IPS-11a (cell line): Measurements from ENCODE around the gene SCYGR6.
A peak's percentile ranks its signal among the peaks of the same experiment; 100 is the strongest.
"Not testable (repeated sequence)": the region's sequence is repeated elsewhere in the genome, so short reads cannot be mapped to it uniquely, and the experiment has no call there.

Experiments
- H3K4me3 ChIP-seq: one replicate; pipeline ENCODE4 v1.5.1; 2013; ENCODE audit warnings: low read depth, low read length, control low read depth

SCYGR6 gene, protein sequence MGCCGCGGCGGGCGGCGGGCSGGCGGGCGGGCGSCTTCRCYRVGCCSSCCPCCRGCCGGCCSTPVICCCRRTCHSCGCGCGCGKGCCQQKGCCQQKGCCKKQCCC

DNA sequence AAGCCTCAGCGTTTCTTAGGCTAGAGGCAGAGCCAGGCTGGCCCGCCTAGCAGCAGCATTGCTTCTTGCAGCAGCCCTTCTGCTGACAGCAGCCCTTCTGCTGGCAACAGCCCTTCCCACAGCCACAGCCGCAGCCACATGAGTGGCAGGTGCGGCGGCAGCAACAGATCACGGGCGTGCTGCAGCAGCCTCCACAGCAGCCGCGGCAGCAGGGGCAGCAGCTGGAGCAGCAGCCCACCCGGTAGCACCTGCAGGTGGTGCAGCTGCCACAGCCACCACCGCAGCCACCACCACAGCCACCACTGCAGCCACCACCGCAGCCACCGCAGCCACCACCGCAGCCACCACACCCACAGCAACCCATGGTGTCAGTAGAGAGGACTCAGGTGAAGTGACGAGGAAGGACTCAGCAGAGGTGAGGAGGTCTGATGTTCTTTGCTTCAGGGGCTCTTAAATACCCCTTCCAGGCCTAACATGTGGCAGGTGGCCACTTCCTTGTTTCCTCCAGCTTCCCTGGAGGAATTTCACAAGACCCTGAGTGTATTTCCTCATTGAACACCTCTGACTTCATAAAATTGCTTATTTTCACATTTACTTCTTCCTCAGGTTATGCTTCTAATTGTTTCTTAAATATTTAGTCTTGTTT is at the start of gene SCYGR6:
SCYGR6 (minus strand) TSS at position 364 of the 646 bp plus-strand sequence; CDS start at position 364, 0 bp downstream.
- H3K4me3 ChIP-seq: no peak within 1 kb of the TSS

DNA sequence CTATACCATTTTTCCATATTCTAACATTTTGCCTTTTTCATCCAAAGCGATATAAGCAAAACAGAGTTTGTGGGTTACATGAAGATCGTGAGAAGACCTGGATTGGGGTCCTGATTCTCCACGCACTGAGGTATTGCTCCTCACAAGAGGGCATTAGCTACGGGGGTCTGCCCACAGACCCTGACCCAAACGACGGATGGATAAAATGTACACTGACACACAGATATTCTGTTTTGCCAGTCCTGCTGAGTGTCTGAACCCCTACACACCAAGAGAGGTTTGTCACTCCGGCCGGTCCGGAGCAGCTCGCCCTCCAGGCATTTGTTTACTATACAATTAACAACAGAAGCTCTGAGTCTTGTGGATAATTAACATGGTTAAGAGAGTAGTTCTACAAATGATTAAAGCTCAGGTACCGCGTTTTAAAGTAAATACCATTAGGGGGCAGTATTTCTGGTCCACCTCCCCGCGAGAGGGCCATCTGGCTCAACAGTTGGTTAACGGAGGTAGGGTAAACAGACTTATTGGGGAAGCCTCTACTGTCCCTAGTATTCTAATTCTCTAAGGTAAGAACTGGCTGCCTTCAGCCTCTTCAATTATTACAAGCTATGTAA is 49.6 kb upstream of the SCYGR6 start:
- H3K4me3 ChIP-seq: no peak overlapping the region

DNA sequence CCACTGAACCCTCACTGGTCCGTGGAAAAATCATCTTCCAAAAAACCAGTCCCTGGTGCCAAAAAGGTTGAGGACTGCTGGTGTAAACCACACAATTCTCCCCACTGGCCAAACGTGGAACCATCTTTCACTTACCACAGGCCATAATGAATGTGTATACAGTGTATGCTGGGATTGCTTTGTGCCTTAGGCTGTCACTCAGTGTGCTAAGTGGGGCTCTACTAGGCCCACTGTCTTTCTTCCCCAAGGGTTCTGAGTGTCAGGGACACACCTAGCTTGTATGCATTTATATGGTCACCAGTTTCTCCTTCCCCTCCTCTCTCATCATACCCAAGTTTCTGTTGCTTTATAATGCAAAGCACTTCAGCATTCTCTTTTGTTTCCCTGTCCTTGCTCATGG is 48.4 kb upstream of the SCYGR6 start:
- H3K4me3 ChIP-seq: no peak overlapping the region

DNA sequence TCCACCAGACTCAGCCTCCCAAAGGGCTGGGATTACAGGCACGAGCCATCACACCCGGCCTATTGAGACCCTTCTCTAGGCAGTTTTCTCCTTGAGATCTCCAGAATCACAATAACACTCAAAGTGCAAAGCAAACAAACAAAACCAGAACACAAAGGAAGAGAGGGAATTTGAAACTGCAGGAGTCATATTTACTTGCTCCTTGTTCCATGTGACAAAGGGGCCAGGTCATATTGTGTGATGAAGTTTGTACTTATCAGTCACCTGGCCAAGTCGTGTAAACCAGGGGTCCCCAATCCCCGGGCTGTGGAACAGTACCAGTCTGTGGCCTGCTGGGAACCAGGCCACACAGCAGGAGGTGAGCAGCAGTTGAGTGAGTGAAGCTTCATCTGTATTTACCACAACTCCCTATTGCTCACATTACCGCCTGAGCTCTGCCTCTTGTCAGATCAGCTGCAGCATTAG is 47.7 kb upstream of the SCYGR6 start:
- H3K4me3 ChIP-seq: no peak overlapping the region

DNA sequence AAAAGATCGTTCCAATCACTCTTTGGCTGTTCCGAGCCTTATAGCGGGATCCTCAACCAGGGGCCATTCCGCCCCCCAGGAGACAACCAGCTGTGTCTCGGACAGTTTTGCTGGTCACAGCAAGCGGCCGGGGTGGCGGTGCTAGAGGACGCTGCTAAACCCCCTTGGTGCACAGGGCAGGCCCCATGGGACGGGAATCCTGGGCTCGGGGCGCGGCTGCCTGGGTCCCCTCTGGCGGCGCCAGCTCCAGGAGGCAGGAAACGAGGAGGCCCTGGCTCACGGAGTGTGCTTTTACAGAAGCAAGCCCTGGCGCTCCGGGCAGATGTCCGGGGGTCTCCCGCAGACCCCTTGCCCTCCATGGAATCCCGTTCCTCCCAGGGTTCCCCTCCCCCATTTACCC is 43.3 kb upstream of the SCYGR6 start:
- no peak overlapping the region for H3K4me3 ChIP-seq

DNA sequence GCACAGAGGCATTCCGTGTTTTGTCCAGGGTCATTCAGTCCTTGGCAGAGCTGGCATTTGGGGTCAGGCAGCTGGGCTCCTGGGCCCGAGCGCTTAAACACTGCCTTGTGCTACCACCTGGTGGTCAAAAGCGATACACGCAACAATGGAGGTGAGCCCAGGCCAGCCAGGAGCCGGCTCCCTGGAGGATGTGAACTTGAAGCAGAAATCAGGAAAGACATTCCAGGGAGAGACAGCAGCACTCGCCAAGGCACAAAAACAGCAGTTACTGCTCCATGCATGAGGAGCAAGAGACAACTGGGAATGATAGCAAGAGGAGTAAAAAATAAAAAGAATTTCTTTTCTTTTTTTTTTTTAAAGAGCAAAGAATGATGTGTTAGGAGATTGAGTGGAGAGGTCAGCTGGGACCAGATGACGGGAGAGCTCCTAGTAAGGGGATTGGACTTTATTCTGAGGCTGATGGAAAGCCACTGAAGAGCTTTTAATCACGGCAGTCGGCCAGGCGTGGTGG is 41.9 kb upstream of the SCYGR6 start:
- H3K4me3 ChIP-seq: no peak overlapping the region

DNA sequence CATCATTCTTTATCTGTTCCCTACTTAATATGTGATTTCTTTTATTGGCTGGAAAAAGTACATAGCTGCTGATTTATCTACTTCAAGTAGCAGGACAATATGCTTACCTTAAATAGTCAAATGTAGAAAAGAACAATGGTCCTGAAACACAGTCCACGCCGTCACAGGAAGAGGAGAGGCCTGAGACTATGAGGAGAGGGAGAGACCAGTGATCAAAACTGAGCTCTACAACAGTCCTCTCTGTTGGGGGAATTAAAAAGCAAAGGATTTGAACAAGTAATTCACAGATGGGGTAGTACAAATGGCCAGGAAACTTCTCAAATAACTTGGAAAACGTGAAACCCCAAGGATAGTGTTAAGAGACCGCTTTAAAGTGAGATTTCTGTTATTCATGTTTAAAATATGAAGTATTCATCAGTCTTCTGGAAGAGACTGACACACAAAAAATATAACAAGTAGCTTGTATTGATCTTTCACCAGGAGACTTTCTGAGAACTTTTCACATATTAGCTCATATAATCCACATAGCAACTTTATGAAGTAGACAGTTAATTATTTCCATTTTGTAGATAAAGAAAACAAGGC is 41.3 kb upstream of the SCYGR6 start:
- no peak overlapping the region for H3K4me3 ChIP-seq

DNA sequence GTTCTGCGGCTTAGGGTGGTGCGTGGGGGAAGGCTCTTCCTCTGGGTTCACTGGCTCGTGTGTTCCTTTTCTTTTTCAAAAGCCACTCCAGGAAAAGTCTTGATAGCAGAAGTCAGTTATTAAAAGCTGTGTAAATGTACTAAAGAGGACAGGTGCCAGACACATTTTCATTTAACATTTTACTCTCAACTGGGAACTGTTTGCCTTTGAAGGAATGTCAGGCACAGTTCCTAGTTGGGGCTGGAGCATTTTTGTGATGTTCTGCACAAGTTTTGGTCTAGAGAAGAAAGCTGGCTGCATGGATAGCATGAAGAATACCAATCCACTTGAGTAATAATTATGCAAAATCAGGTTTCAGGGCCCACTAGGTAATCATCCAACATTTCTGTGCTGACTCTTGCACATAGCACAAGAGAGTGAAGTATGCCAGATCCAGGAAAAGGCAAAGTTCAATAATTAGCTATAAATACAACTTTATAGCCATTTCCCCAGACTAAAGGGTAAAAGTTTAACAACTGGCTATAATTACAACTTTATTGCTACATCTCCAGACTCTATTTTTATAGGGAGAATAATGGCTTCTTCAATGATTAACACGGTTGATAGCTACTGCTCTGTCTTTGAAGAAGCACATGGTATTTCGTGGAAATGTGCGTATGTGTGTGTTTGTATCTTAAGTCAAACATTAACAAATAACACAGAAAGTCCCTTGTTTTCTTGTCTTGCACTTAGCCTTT is 37.4 kb upstream of the SCYGR6 start:
- H3K4me3 ChIP-seq: no peak overlapping the region

DNA sequence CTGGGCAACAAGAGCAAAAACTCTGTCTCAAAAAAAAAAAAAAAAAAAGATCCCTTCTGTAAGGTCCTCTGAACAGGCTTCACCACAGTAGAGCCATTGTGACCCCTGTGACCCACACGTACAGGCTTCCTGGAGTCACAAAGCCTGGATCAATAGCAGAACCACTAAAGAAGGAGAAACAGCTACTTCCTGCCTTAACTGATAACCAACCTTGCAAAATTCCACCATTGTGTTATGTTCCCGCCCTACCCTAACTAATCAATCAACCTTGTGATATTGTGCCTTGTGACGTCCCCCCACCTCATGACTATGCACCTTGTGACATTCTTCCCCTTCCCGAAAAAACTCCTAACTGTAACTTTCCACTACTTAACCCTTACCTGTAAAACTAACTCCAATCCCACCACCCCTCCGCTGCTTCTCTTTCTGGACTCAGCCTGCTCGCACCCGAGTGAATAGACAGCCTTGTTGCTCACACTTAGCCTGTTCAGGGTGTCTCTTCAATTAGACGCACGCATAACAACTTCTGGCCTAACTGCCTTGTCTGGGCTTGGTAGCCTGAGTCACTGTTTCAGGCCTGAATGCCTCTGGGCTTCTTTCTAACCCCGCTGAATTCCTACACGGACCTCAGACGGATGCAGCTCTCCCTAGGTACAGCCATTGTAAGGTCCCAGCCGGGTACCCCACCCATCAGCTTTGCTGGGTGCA is 35.0 kb upstream of the SCYGR6 start:
- H3K4me3 ChIP-seq: no peak overlapping the region

DNA sequence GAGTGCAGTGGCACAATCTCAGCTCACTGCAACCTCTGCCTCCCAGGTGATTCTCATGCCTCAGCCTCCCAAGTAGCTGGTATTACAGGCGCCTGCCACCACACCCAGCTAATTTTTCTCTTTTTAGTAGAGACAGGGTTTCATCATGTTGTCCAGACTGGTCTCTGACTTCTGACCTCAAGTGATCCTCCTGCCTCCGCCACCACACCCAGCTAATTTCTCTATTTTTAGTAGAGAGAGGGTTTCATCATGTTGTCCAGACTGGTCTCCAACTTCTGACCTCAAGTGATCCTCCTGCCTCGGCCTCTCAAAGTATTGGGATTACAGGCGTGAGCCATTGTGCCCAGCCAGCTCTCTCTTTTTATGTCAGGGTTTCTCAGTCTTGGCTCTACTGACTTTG is 31.7 kb upstream of the SCYGR6 start:
- not testable (repeated sequence) for H3K4me3 ChIP-seq

DNA sequence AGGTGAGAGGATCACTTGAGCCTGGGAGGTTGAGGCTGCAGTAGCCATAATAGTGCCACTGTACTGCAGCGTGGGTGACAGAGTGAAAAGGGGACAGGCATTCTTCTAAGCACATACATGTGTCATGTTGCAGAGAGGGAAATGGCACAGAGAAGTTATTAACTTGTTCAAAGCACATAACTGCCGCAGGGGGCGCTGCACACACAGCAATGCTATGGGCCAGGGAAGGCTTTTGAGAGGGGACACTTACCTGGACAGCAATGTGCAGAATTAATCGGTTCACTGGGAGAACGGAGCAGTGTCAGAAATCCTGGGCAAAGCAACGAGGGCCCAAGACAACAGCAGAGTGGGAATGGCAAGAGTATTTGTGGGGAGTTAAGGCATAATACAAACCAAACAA is 23.5 kb upstream of the SCYGR6 start:
- no peak overlapping the region for H3K4me3 ChIP-seq

DNA sequence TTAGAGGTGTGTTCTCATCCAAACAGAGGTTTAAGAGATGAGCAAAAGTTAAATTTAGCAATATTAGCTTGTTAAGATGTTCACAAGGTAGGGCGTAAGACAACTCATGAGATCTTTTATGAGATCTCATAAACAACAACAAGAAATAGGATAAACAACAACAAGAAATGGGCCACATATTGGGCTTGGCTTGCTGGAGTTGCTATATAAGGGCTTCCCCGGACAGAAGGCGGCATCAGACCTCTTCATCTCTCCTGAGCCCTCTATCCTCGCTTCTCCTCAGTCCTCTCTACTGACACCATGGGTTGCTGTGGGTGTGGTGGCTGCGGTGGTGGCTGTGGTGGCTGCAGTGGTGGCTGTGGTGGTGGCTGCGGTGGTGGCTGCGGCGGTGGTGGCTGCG is 21.0 kb upstream of the SCYGR6 start, which contains the start of gene SCYGR8:
SCYGR8 (plus strand) TSS at position 301 of the 400 bp plus-strand sequence; CDS start at position 301, 0 bp downstream.
- H3K4me3 ChIP-seq: no peak within 1 kb of the TSS

DNA sequence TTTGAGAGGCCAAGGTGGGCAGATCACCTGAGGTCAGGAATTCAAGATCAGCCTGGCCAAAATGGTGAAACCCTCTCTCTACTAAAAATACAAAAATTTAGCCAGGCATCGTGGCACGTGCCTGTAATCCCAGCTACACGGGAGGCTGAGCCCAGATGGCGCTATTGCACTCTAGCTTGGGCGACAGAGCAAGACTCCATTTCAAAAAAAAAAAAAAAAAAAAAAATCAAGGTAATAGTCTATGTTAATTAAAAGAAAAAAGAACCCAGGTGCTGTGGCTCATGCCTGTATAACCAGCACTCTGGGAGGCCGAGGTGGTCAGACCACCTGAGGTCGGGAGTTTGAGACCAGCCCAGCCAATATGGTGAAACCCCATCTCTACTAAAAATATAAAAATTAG is 16.1 kb upstream of the SCYGR6 start:
- H3K4me3 ChIP-seq: not testable (repeated sequence)

DNA sequence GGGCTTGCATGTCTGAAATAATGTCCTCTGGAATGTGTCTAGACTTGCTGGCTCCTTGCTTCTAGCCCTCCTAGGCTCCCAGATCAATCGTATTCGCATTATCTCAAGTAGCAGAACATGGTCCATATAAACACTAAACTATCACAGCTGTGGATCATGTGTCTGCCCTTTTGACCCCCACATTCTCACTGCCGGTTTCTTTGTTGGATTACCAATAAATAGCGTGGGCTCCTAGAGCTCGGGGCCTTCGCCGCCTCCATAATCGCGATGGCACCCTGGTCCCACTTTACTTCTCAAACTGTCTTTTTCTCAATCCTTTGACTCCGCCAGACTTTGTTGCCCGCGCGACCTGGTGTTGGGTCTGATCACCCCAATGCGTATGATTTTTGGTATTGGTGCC is 14.8 kb upstream of the SCYGR6 start:
- H3K4me3 ChIP-seq: no peak overlapping the region

DNA sequence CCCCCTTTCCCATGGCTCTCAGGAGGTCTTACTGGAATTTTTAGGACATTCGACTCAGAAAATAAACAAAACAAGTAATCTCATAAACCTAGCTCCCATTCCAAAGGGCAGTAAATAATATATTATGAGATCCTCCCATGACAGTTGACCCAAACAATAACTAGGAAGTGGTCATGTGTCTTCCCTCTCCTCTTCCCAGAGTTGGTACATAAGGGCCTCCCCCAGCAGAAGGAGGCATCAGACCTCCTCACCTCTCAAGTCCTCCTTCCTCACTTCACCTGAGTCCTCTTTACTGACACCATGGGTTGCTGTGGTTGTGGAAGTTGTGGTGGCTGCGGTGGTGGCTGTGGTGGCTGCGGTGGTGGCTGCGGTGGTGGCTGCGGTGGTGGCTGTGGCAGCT is 3.5 kb upstream of the SCYGR6 start, which contains the start of gene SCYGR7:
SCYGR7 (plus strand) TSS at position 301 of the 400 bp plus-strand sequence; CDS start at position 301, 0 bp downstream.
- H3K4me3 ChIP-seq: no peak within 1 kb of the TSS

DNA sequence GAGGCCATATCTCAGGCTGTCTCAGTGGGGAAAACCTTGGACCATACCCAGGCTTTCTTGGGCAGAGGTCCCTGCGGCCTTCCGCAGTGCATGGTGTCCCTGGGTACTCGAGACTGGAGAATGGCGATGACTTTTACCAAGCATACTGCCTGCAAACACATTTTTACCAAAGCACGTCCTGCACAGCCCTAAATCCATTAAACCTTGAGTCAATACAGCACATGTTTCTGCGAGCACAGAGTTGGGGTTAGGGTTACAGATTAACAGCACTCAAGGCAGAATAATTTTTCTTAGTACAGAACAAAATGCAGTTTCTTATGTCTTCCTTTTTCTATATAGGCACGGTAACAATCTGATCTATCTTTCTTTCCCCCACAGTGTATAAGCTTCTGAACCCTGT is 1.7 kb downstream of the SCYGR6 start:
- not testable (repeated sequence) for H3K4me3 ChIP-seq

DNA sequence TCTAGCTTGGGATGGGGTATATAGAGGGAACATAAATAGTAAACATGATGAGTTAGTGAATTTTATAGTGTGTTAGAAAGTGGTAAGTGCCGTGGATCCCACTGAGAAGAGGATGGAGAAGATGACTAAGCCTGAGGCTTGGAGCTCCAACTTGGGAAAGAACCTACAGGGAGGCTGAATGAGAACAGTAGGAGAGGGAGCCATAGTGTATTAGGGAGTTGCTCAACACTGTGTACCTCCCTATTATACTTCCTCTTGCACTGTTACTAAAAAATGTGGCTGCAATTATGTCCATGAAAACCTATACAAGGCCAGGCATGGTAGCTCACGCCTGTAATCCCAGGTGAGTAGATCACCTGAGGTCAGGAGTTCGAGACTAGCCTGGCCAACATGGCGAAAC is 3.9 kb downstream of the SCYGR6 start:
- H3K4me3 ChIP-seq: no peak overlapping the region

DNA sequence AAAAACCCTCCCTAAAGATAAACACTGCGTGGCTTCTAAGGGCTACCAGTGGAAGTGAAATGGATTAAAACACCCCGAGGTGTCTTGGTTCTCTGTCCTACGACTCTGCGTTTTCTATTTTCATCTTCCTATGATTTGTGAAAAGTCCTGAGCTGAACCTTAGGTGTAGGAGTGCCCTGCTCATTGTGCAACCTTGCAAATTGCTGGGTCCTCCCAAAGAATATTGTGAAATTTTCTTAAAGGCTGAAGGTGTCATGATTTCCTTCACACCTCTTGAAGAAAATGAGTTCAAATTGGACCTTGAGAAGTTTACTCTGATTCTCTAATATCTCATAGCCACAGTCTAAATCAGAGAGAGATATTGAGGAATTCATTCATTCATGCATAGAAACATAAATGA is 4.9 kb downstream of the SCYGR6 start:
- H3K4me3 ChIP-seq: no peak overlapping the region

DNA sequence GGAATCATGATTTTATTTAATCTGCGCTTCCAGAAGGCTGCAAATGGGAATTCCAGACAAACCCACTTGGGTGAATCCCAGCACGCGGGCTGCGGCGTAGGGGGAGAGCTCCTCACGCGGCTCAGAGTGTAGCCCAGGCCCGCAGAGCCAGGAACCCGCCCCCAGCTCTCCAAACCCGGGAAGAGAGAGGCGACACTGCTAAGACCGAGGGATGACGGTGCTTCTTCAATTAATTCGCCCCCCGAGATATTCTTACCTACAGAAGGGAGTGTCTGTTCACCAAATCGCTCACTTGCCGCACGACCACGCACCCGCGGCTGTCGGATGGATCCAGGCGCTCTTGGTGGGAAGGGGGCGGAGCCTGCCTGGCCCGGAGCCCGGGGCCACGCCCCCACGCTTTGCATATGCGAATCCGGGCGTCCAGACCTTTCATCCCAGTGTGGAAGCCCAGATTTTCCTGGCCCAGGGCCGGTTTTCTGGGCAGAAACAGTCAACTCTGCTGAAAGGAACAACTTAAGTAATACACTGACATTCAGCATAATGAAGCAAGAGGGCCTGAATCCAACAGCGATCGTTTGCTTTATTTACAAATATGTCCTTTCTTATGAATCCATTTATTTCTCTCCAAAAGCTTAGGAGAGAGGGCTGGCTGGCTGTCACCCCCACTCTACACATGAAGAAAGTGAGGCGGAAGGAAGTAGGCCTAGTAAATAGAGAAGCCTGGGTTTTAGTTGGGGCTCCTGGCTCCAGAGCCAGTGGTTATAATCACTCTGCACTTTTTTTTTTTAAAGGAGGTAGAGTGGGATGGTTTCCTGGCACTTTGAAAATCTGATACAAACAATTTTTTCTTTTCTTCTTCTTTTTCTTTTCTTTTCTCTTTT is 6.6 kb downstream of the SCYGR6 start, which contains the start of gene SLC19A3:
SLC19A3 (minus strand) TSS at position 342 of the 881 bp plus-strand sequence. CDS start 15,710 bp downstream, outside the sequence.
- H3K4me3 ChIP-seq: peak within 1 kb of the TSS; percentile 69
